GM19043 (cell line): ENCODE results near the gene SUMO3.

Experiments used
- ATAC-seq: cut with Tn5 transposase; IDR thresholded peaks from one replicate; pipeline ENCODE4 v1.9.1; 2021; ENCODE audit warnings: low read depth; ENCODE audit not compliant: unreplicated experiment

Gene SUMO3

DNA sequence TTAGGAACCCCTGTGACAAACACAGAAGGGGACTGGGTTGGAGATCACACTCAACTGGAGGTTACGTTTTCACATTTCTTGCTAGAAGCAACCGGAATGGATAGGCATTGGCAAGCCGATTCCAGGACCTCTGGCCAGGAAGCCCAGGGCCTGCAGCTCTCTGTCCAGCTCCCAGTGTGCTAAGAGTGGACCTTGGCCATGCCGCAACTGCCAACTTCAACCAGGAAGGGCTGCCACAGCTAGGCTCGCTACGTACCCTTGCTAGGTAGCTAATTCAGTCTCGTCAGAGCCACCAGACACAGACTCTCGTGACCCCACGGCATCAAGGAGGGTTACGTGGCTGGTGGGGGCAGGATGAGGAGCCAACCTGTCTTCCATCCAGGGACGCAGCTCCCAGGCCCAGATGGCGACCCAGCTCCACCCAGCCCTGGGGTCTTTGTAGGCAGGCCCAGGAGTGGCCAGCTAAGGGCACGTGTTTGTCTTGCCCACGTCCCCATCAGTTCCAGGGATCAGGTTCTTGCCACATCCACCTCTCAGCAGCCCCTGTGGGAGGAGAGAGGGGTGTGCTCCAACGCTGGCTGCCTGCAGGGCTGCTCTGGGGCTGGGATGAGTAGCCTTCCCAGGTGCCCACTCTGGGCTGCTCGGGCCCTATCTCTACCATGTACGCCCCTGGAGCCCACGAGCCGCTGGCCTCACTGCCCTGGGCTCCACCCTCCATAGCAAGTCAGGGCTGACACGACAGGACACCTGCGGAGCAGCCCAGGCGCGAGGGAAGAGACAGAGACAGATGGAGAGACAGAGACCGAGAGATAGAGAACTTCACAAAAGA, 55.4 kb downstream of the SUMO3 start:
- ATAC-seq: no peak

DNA sequence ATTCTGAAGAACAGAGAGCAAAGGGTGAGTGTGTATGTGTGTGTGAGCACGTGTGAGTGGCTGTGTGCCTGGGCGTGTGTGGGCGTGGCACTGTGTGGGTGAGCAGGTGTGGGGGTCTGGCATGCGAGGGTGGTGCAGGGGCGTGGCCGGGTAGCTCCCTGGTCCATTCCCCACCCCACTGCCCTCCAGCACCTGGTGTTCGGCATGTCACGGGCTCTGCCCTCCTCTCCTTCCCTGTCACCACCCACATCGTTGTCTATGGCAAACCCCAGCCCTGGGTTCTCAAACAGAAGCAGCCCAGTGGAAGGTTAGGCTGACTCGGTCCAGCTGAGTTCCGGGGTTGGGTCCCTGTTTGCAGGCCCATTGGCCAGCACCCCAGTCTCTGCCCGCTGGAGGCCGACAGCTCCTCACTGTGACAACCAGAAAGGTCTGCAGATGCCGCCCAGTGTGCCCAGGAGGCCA, 56.1 kb downstream of the SUMO3 start:
- no peak for ATAC-seq

DNA sequence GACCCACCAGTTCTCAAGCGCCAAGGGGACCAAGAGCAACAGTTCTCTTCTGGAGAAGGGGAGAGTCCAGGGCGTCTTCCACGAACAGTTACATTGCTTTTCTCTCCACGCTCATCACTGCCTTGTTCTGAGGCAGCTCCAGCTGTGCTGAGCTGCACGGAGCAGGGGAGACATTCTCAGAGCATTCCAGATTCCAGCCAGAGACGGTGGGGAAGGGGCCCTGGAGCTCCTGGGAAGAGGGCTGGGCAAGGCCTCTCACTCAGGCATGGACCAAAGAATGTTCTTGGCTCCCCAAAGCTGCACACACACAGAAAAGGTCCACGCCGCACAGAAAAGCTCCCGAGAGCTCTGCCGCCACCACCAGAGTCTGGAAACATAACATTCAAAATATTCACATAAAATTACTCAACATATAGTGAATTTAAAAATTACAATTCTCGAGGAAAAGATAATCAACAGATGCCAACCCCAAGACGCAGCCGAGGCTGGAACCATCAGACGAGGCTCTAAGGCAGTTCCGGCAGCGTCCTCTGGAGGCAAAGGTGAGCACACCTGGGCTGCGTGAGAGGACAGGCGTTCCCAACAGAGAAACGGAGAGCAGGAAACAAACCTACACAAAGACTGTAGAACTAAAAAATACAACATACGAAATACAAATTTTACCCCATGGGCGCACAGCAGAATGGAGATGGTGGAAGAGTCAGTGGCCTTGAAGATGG, 56.7 kb downstream of the SUMO3 start:
- no peak for ATAC-seq

GRCh38 chr21:44760376-44760775, 57.5 kb downstream of the SUMO3 start:
- ATAC-seq: no peak

DNA sequence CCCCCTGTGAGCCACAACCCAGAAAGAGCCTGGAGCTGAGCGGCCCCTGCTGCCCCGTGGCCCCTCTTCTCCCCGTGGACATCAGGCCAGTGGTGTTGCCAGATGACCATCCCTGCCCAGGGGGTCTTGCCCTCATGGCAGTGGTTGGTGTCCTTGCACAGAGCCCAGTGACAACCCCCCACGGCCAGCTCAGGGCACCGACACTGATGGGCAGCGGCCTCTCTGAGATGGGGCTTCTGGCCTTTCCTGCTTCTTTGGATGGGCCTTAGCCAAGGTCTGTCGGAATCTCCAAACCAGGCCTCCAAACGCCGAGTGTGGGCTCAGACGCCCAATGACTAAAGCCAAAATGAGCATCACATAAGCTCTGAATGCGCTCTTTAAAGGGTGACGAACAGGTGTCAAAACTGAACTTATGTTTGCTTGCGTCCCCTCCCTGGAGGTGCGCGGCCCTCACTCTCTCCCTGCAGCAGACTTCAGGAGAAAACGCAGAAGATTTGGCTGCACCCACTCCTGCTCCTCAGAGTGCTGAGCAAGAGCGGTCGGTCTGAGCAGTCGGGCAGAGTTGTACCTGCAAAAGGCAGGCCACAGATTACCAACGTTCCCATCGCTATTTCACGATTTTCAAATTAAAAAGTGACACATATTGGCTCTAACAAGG, 58.1 kb downstream of the SUMO3 start:
- no peak for ATAC-seq

DNA sequence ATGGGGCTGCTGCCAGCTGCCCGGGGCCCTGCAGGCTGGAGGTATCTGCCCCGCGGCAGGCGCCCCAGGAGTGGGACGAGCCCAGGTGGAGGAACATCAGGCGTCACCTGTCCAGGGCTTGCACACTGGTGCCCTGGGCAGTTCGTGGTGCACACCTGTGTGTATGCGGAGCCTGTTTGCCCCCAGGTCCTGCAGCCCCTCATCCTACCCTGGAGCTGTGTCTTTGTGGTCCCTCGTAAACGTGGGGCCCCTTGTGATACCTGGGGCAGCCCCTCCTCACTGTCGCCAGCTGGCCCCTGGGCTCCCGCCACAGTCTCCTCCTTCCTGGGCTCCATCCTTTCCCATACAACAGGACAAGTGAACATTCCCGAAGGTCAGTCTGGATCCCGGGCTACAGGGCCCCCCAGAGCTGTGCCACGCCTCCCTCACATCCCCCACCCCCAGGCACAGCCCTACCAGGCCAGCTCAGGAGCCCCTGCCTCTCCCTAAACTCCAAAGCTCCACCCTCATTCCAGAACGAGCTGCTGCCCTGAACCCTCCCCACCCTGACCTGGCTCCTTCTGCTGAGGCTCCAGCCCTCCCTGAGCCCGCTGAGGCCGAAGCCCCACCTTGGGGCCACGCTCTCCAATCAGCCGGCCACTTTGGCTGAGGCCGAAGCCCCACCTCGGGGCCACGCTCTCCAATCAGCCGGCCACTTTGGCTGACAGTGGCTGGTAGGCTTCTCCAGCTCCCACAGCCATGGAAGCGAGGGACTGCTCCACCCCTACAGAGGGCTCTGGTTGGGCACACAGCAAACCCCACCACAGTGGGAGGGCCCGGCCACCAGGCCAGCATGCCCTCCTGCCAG, 58.9 kb downstream of the SUMO3 start:
- ATAC-seq: no peak

- no peak for ATAC-seq
These were observed 59.7 kb downstream of the SUMO3 start for GRCh38 chr21:44758141-44758561.

- ATAC-seq: no peak
These were observed 60.1 kb downstream of the SUMO3 start for GRCh38 chr21:44757731-44758130.

- no peak for ATAC-seq
These were observed 61.3 kb downstream of the SUMO3 start for GRCh38 chr21:44756423-44757185.
